ENCODE data around the gene FABP1.

Gene FABP1

GRCh38 chr2:88136817-88137216 lies 9.0 kb upstream of the FABP1 start:
- DNase-seq = no peak

- DNase-seq = no peak
These were observed 6.0 kb upstream of the FABP1 start for GRCh38 chr2:88133875-88134274.

- DNase-seq = no peak
These were observed 4.1 kb upstream of the FABP1 start for GRCh38 chr2:88131999-88132368.

- DNase-seq = no peak
These were observed 3.5 kb upstream of the FABP1 start for GRCh38 chr2:88131201-88131998.

- DNase-seq = no peak
These were observed 1.6 kb upstream of the FABP1 start for GRCh38 chr2:88129313-88129959.

- no peak for DNase-seq
These were observed 921 bp upstream of the FABP1 start for GRCh38 chr2:88128654-88129312.

GRCh38 chr2:88127638-88127887 lies 299 bp downstream of the FABP1 start:
- DNase-seq = no peak

GRCh38 chr2:88126772-88127637 lies 857 bp downstream of the FABP1 start:
- DNase-seq = no peak

- DNase-seq = no peak
These were observed 1.7 kb downstream of the FABP1 start for GRCh38 chr2:88125924-88126771.

- no peak for DNase-seq
These were observed 2.4 kb downstream of the FABP1 start for GRCh38 chr2:88125344-88125923.

GRCh38 chr2:88123975-88124917 lies 3.6 kb downstream of the FABP1 start:
- DNase-seq = no peak

GRCh38 chr2:88123164-88123974 lies 4.5 kb downstream of the FABP1 start:
- no peak for DNase-seq

GRCh38 chr2:88122141-88122884 lies 5.5 kb downstream of the FABP1 start:
- DNase-seq = no peak

- DNase-seq = no peak
These were observed 6.2 kb downstream of the FABP1 start for GRCh38 chr2:88121678-88122077.

GRCh38 chr2:88117973-88118372 lies 9.9 kb downstream of the FABP1 start:
- no peak for DNase-seq

GRCh38 chr2:88116669-88117432 lies 11.0 kb downstream of the FABP1 start:
- DNase-seq = no peak

- DNase-seq = no peak
These were observed 11.9 kb downstream of the FABP1 start for GRCh38 chr2:88115825-88116518.

GRCh38 chr2:88114889-88115288 lies 13.0 kb downstream of the FABP1 start:
- no peak for DNase-seq
